Adrenal gland (tissue), 12 donors: ENCODE measurements around the gene LXN. TPM values are rescaled to one million over a fixed set of nuclear protein-coding genes. Genes with fewer than 3 reads are reported as not detected.

Experiments
- DNase-seq, 7 donors: peaks; one replicate each; pipeline ENCODE4 v3.0.0-alpha.2; 2019 to 2020
- H3K27ac ChIP-seq, 5 donors: fragments of 200-600 bp; sonication (generic) in 4 of 5; 1 replicate in 3 of 5; 2 replicates in 2 of 5; pipeline versions ENCODE4 v1.5.1 to v1.8.0; 2016 to 2020; ENCODE audit warnings: mild to moderate bottlenecking in 1 of 5
- H3K27me3 ChIP-seq: fragments of 200-600 bp; 2 replicates; pipeline ENCODE4 v1.8.0; 2021
- H3K36me3 ChIP-seq, 2 donors: fragments of 200-600 bp; replicated peaks in 1 of 2; 1 replicate in 1 of 2; 2 replicates in 1 of 2; pipeline versions ENCODE4 v1.5.1 to v1.8.0; 2018 to 2022
- H3K4me1 ChIP-seq, 2 donors: fragments of 200-600 bp; replicated peaks in 1 of 2; 1 replicate in 1 of 2; 2 replicates in 1 of 2; pipeline versions ENCODE4 v1.5.1 to v1.8.0; 2018 to 2021
- H3K4me3 ChIP-seq, 4 donors: fragments of 200-600 bp; sonication (generic) in 3 of 4; one replicate each; pipeline ENCODE4 v1.5.1; 2016 to 2018
- H3K9me3 ChIP-seq, 3 donors: fragments of 200-600 bp; sonication (generic) in 1 of 3; replicated peaks in 1 of 3; 1 replicate in 2 of 3; 2 replicates in 1 of 3; pipeline versions ENCODE4 v1.5.1 to v1.8.0; 2016 to 2021
- POLR2A ChIP-seq, 2 donors: fragments of 450-650 bp; IDR thresholded peaks; one replicate each; pipeline ENCODE4 v1.6.1; 2017; ENCODE audit warnings: antibody characterized with exemption in 2 of 2, mild to moderate bottlenecking in 2 of 2, moderate library complexity in 1 of 2
- WGBS, 4 donors: extraction: QIAGEN DNeasy Blood & Tissue Kit in 2 of 4; methylation state at CpG; one replicate each; pipeline versions ENCODE4 v1.1.5 to v1.1.7; 2013 to 2017; 5-methylcytosine and 5-hydroxymethylcytosine counted together
- intact Hi-C, 2 donors: fragments of 100-400 bp; cut with DNase I; formaldehyde crosslinking; loops; one replicate each; pipeline versions ENCODE4 v1.14.1 to v1.15.0; 2022 to 2023
- polyA plus RNA-seq, 3 donors: library from polyadenylated mRNA; stranded (reverse); fragments of 200-250 nt in 2 of 3; fragments of 350-450 nt in 1 of 3; fragmentation: Illumina TruSeq in 1 of 3; extraction: RNeasy Lipid Tissue Mini Kit (QIAGEN cat#74804) in 1 of 3; gene quantifications; one replicate each; pipeline ENCODE4 v1.2.3, GENCODE V29; 2013 to 2014
- small RNA-seq, 2 donors: library from RNA; depleted of rRNA; stranded (forward); fragments of <200 nt; gene quantifications; one replicate each; pipeline ENCODE3, GENCODE V24; 2016
- total RNA-seq, 9 donors: library from RNA; depleted of rRNA in 4 of 9; stranded (reverse); fragments of >200 nt in 4 of 9; fragments of 120-200 nt in 1 of 9; fragmentation: NEBNext Ultra II Directional in 1 of 9; extraction: Animal tissue kit (Norgen Biotek cat#: 25700) in 1 of 9; gene quantifications; one replicate each; pipeline versions ENCODE4 v1.1.0 to v1.2.4, GENCODE V29; 2013 to 2023
- TF ChIP-seq, protein P1 (sequence below), 6 experiments: fragments of 450-650 bp in 4 of 6; fragments of 200-600 bp in 2 of 6; sonication (generic) in 1 of 6; IDR thresholded peaks; 1 replicate in 5 of 6; 2 replicates in 1 of 6; pipeline versions ENCODE4 v1.5.1 to v1.8.0; 2016 to 2021; ENCODE audit warnings: antibody characterized with exemption in 6 of 6, mild to moderate bottlenecking in 2 of 6, moderate library complexity in 1 of 6
- donor health status: healthy with polysubstance abuse.
- donor health status: Bipolar disorder and iron deficiency.
- donor health status: DM: yes; HTN: yes; CAD: no.
- donor health status: DM: no; HTN: no; CAD: no.
- donor health status: DM: no; HTN: no; CAD: no.
- donor health status: DM: yes; HTN: yes; CAD: no.

The LXN gene
- total and polyA plus RNA-seq, 12 donors = 20.5 to 100 (median 50.9) TPM

GRCh38 chr3:158631981-158632380, 40.5 kb downstream of the LXN start:
- no peak for DNase-seq
- H3K27ac ChIP-seq = no peak overlapping the region
- no peaks in the 10 kb centered on the region for H3K4me1 ChIP-seq
- H3K36me3 ChIP-seq = no peaks in the 10 kb centered on the region
- intact Hi-C loops = no loop called here
- TF ChIP-seq, protein P1, sequence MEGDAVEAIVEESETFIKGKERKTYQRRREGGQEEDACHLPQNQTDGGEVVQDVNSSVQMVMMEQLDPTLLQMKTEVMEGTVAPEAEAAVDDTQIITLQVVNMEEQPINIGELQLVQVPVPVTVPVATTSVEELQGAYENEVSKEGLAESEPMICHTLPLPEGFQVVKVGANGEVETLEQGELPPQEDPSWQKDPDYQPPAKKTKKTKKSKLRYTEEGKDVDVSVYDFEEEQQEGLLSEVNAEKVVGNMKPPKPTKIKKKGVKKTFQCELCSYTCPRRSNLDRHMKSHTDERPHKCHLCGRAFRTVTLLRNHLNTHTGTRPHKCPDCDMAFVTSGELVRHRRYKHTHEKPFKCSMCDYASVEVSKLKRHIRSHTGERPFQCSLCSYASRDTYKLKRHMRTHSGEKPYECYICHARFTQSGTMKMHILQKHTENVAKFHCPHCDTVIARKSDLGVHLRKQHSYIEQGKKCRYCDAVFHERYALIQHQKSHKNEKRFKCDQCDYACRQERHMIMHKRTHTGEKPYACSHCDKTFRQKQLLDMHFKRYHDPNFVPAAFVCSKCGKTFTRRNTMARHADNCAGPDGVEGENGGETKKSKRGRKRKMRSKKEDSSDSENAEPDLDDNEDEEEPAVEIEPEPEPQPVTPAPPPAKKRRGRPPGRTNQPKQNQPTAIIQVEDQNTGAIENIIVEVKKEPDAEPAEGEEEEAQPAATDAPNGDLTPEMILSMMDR (IDR thresholded peaks at IDR 0.05) = no peak
- TF ChIP-seq POLR2A (IDR thresholded peaks at IDR 0.05) = no peak
- H3K27me3 ChIP-seq = no peaks in the 10 kb centered on the region
- H3K9me3 ChIP-seq = no peaks in the 10 kb centered on the region
- H3K4me3 ChIP-seq = no peak overlapping the region

- no peaks in the 10 kb centered on the region for H3K4me1 ChIP-seq
- no peak for DNase-seq
- no peak for TF ChIP-seq POLR2A (IDR thresholded peaks at IDR 0.05)
- TF ChIP-seq, protein P1 (IDR thresholded peaks at IDR 0.05) = no peak
These were observed 46.6 kb downstream of the LXN start for GRCh38 chr3:158625881-158626280.

DNA sequence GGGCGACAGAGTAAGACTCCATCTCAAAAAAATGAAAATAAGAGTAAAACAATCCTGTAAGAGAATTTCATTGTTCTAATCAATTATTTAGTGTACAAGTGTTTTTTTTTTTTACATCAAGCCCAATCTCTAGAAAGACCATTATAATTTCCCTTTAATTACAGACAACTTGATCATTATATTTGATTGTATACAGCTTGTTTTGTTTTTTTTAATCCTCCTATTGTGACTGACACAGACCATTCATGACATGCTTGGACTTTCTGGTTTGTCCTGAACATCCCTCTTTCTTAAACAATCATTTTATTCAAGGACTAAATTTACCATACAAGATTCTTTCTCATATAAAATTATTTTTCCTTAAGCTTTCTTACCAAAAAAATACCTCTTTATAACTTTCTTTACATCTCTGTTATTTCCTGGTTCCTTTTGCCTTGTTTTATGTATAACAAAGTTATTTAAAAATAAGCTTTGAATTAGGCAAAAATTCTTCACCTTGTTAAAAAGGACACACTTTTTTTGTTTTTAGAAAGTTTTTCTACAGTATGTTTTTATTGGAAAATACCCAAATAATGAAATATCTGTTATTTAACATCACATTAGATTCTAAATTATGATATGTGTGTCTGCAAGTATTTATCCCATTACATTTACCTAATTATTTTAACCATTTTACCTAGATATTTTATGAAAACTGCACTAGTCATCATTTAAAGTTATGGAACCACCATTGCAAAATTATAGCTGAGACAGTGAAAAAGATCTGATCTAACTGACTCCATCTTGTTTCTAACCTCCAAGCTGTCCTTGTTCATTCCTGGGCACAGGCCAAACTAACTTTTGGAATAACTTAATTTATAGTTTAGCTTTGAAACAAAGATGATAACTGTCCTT, 54.2 kb downstream of the LXN start:
- TF ChIP-seq, protein P1 (IDR thresholded peaks at IDR 0.05) = no peak
- no peak for TF ChIP-seq POLR2A (IDR thresholded peaks at IDR 0.05)
- Histone ChIP-seq H3K4me1 (no peaks in the 10 kb centered on the region), H3K4me3 (no peak overlapping the region), H3K36me3 (no peaks in the 10 kb centered on the region), H3K27ac (no peak overlapping the region), H3K27me3 (no peaks in the 10 kb centered on the region), H3K9me3 (no peaks in the 10 kb centered on the region)
- intact Hi-C loops = no loop called here
- 60 to 84% (median 74%) methylated on average over 1 of the region's 1 CpG for WGBS, 4 donors
- DNase-seq = no peak

More at GRCh38 chr3:158625881-158626280, 46.6 kb downstream of the LXN start:
- no peak overlapping the region for H3K27ac ChIP-seq
- no peaks in the 10 kb centered on the region for H3K36me3 ChIP-seq
- H3K27me3 ChIP-seq = no peaks in the 10 kb centered on the region
- no peak overlapping the region for H3K4me3 ChIP-seq
- no peaks in the 10 kb centered on the region for H3K9me3 ChIP-seq
- intact Hi-C loops = no loop called here
- 0 to 87% (median 34%) methylated on average over 1 of the region's 1 CpG for WGBS, 4 donors

Small RNA genes lying within 50 kb of the gene (small RNA-seq; reads per million reads assigned to genes)
- gene AC025033.1 = 0 reads per million in 2 donors
- gene AC080013.6 = 0 reads per million in 2 donors

Other genes with a start within 250 kb of the LXN start
- 10 to 100 TPM in 3 of 9 donors, 1 to 10 TPM in 6; 4.3 to 38.0 (median 7.4) TPM for gene MLF1, start 101.5 kb downstream of the LXN start, total RNA-seq
- 1 to 10 TPM; 3.7 to 9.0 (median 4.7) TPM for gene MLF1, start 101.5 kb downstream of the LXN start, polyA plus RNA-seq
- 100 to 1,000 TPM in 1 of 9 donors, 10 to 100 TPM in 8; 31.3 to 112 (median 61.0) TPM for gene GFM1, start 28.1 kb downstream of the LXN start, total RNA-seq
- gene GFM1, start 28.1 kb downstream of the LXN start, polyA plus RNA-seq = 10 to 100 TPM in 2 of 3 donors, 1 to 10 TPM in 1; 7.3 to 82.4 (median 11.3) TPM
- 100 to 1,000 TPM in 2 of 9 donors, 10 to 100 TPM in 5, 1 to 10 TPM in 2; 2.1 to 204 (median 32.1) TPM for gene RARRES1, start 59.8 kb upstream of the LXN start, total RNA-seq
- 10 to 100 TPM in 1 of 3 donors, 1 to 10 TPM in 2; 8.2 to 19.7 (median 9.7) TPM for gene RARRES1, start 59.8 kb upstream of the LXN start, polyA plus RNA-seq
- gene MFSD1, start 129.4 kb upstream of the LXN start, total RNA-seq = 100 to 1,000 TPM in 2 of 9 donors, 10 to 100 TPM in 7; 38.8 to 118 (median 77.3) TPM
- 10 to 100 TPM; 20.4 to 83.8 (median 25.7) TPM for gene MFSD1, start 129.4 kb upstream of the LXN start, polyA plus RNA-seq